Karpas-422 (cell line): Measurements from ENCODE around the gene ZFR2. TPM values are rescaled to one million over a fixed set of nuclear protein-coding genes. Genes with fewer than 3 reads are reported as not detected.

Experiments used
- DNase-seq: peaks from one replicate; pipeline ENCODE4 v3.0.0-alpha.2; 2015
- H2AFZ ChIP-seq: fragments of 200-600 bp; sonication (generic); 2 replicates; pipeline ENCODE4 v1.6.1; 2014; ENCODE audit warnings: antibody characterized with exemption, low read length, mixed read lengths
- H3K27ac ChIP-seq: fragments of 200-600 bp; sonication (generic); 2 replicates; pipeline ENCODE4 v1.5.1; 2014; ENCODE audit warnings: mild to moderate bottlenecking, low read length, moderate library complexity
- H3K27me3 ChIP-seq: fragments of 200-600 bp; sonication (generic); 2 replicates; pipeline ENCODE4 v1.6.1; 2014; ENCODE audit warnings: low read length, mixed read lengths
- H3K36me3 ChIP-seq: fragments of 200-600 bp; sonication (generic); 2 replicates; pipeline ENCODE4 v1.6.1; 2014; ENCODE audit warnings: low read length, mixed read lengths; ENCODE audit not compliant: insufficient read depth
- H3K4me1 ChIP-seq: fragments of 200-600 bp; sonication (generic); 2 replicates; pipeline ENCODE4 v1.6.1; 2014; ENCODE audit warnings: mild to moderate bottlenecking, low read length, mixed read lengths
- H3K4me2 ChIP-seq: fragments of 200-600 bp; sonication (generic); 2 replicates; pipeline ENCODE4 v1.6.1; 2014; ENCODE audit warnings: low read length, low read depth, mild to moderate bottlenecking; ENCODE audit not compliant: poor library complexity, severe bottlenecking
- H3K4me3 ChIP-seq: fragments of 200-600 bp; sonication (generic); 2 replicates; pipeline ENCODE4 v1.5.1; 2014; ENCODE audit warnings: mild to moderate bottlenecking, antibody characterized with exemption, low read length, mixed read lengths
- H3K79me2 ChIP-seq: fragments of 200-600 bp; sonication (generic); 2 replicates; pipeline ENCODE4 v1.6.1; 2014; ENCODE audit warnings: mild to moderate bottlenecking, low read length, mixed read lengths
- H3K9ac ChIP-seq: fragments of 200-600 bp; sonication (generic); 2 replicates; pipeline ENCODE4 v1.6.0; 2014; ENCODE audit warnings: low read length
- H3K9me2 ChIP-seq: fragments of 200-600 bp; sonication (generic), shearing (Covaris generic); replicated peaks from 2 replicates; pipeline ENCODE4 v1.6.0; 2014; ENCODE audit warnings: mild to moderate bottlenecking, low read length, moderate library complexity; ENCODE audit not compliant: insufficient read depth
- H3K9me3 ChIP-seq: fragments of 300-700, 200-600 bp; sonication (generic); 2 replicates; pipeline ENCODE4 v1.6.1; 2014; ENCODE audit warnings: low read length, mixed read lengths
- H4K20me1 ChIP-seq: fragments of 200-600 bp; sonication (generic); 2 replicates; pipeline ENCODE4 v1.6.1; 2014; ENCODE audit warnings: mild to moderate bottlenecking, antibody characterized with exemption, low read length, low read depth; ENCODE audit not compliant: insufficient read depth
- total RNA-seq: library from RNA; depleted of rRNA; stranded (reverse); fragments of >200 nt; shearing (Covaris generic); gene quantifications from 2 replicates; pipeline ENCODE4 v1.2.3, GENCODE V29; 2014; ENCODE audit warnings: low replicate concordance

Gene ZFR2
- total RNA-seq, 1 experiment from 2014 or later = not detected

DNA sequence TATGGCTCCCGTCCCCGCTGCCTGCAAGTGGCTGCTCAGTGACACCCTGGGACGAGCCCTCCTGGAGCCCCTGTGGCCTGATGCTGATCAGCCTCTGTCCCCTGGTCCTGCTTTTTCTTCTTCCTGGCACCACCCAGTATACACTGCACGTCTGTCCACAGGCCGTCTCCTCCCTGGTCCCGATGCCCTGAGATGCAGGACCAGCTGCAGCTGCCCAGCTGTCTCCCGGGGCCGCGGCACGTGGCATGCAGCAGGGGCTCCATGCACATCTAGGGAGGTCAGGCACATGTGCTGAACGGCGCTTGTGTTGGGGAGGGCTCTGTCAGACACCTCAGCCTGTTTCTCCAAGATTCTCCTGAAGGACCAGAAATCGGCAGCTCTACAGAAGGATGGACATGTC lies 30.2 kb downstream of the ZFR2 start:
- no peak overlapping the region for H3K27ac ChIP-seq
- no peak overlapping the region for H3K4me2 ChIP-seq
- no peak overlapping the region for H2AFZ ChIP-seq
- no peak overlapping the region for H3K4me3 ChIP-seq
- no peak overlapping the region for H3K9ac ChIP-seq
- H3K79me2 ChIP-seq = no peaks in the 10 kb centered on the region
- H3K4me1 ChIP-seq = no peaks in the 10 kb centered on the region
- no peak for DNase-seq
- no peaks in the 10 kb centered on the region for H4K20me1 ChIP-seq
- no peaks in the 10 kb centered on the region for H3K27me3 ChIP-seq
- no peaks in the 10 kb centered on the region for H3K9me3 ChIP-seq
- H3K9me2 ChIP-seq = no peaks in the 10 kb centered on the region
- H3K36me3 ChIP-seq = no peaks in the 10 kb centered on the region

DNA sequence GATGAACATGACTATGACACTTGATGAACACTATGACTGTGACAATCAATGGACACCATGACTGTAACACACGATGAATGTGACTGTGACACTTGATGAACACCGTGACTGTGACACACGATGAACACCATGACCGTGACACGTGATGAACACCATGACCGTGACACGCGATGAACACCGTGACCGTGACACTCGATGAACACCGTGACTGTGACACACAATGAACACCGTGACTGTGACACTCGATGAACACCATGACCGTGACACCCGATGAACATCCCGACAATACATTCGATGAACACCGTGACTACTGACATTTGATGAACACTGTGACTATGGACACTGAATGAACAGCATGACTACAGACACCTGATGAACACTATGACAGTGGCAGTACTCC lies 30.9 kb downstream of the ZFR2 start:
- no peaks in the 10 kb centered on the region for H4K20me1 ChIP-seq
- DNase-seq = no peak
- H2AFZ ChIP-seq = no peak overlapping the region
- no peak overlapping the region for H3K27ac ChIP-seq
- no peak overlapping the region for H3K4me3 ChIP-seq
- H3K27me3 ChIP-seq = no peaks in the 10 kb centered on the region
- H3K4me1 ChIP-seq = no peaks in the 10 kb centered on the region
- H3K4me2 ChIP-seq = no peak overlapping the region
- no peaks in the 10 kb centered on the region for H3K9me3 ChIP-seq
- H3K79me2 ChIP-seq = no peaks in the 10 kb centered on the region
- no peaks in the 10 kb centered on the region for H3K9me2 ChIP-seq
- H3K9ac ChIP-seq = no peak overlapping the region
- no peaks in the 10 kb centered on the region for H3K36me3 ChIP-seq

DNA sequence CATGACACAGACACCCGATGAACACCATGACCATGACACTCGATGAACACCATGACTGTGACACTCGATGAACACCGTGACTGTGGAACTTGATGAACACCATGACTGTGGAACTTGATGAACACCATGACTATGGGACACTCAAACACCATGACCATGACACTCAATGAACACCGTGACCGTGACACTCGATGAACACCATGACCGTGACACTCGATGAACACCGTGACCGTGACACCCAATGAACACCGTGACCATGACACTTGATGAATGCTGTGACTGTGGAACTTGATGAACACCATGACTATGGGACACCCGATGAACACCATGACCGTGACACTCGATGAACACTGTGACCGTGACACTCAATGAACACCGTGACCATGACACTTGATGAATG lies 31.5 kb downstream of the ZFR2 start:
- Histone ChIP-seq H3K27me3 (no peaks in the 10 kb centered on the region), H3K4me3 (no peak overlapping the region)

DNA sequence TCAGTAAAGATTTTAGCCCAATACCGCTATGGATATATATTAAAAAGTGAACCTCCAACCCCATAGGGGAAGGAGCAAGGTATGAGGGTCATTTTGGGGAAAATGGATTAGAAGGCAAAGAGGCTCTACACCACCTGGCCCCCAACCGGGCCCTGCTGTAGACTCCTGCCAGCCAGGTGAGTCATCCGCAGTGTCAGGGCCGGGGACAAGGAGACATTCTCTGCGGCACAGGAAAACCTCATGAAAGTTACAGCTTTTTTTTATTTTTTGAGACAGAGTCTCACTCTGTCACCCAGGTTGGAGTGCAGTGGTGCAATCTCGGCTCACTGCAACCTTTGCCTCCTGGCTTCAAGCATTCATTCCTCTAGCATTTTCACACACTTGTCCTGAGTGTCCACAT lies 32.0 kb downstream of the ZFR2 start:
- DNase-seq = no peak
- no peak overlapping the region for H3K9ac ChIP-seq
- H3K4me2 ChIP-seq = no peak overlapping the region
- H3K79me2 ChIP-seq = no peaks in the 10 kb centered on the region
- no peak overlapping the region for H3K4me3 ChIP-seq
- H3K9me2 ChIP-seq = no peaks in the 10 kb centered on the region
- no peak overlapping the region for H2AFZ ChIP-seq
- no peaks in the 10 kb centered on the region for H4K20me1 ChIP-seq
- no peaks in the 10 kb centered on the region for H3K36me3 ChIP-seq
- no peaks in the 10 kb centered on the region for H3K27me3 ChIP-seq
- no peak overlapping the region for H3K27ac ChIP-seq
- H3K9me3 ChIP-seq = no peaks in the 10 kb centered on the region
- no peaks in the 10 kb centered on the region for H3K4me1 ChIP-seq

More for the DNA sequence above, 31.5 kb downstream of the ZFR2 start:
- H3K27ac ChIP-seq = no peak overlapping the region
- no peaks in the 10 kb centered on the region for H4K20me1 ChIP-seq
- H3K79me2 ChIP-seq = no peaks in the 10 kb centered on the region
- H3K9me2 ChIP-seq = no peaks in the 10 kb centered on the region
- no peak for DNase-seq
- no peaks in the 10 kb centered on the region for H3K4me1 ChIP-seq
- H3K9me3 ChIP-seq = no peaks in the 10 kb centered on the region
- no peak overlapping the region for H3K4me2 ChIP-seq
- H3K9ac ChIP-seq = no peak overlapping the region
- no peaks in the 10 kb centered on the region for H3K36me3 ChIP-seq
- H2AFZ ChIP-seq = no peak overlapping the region

- H3K9me3 ChIP-seq = no peaks in the 10 kb centered on the region
- no peak overlapping the region for H3K27ac ChIP-seq
- H3K4me1 ChIP-seq = no peaks in the 10 kb centered on the region
- H3K4me2 ChIP-seq = no peak overlapping the region
- no peaks in the 10 kb centered on the region for H3K27me3 ChIP-seq
- H3K9me2 ChIP-seq = no peaks in the 10 kb centered on the region
- H3K4me3 ChIP-seq = no peak overlapping the region
- H3K79me2 ChIP-seq = no peaks in the 10 kb centered on the region
- no peak for DNase-seq
- H3K9ac ChIP-seq = no peak overlapping the region
- no peak overlapping the region for H2AFZ ChIP-seq
- H4K20me1 ChIP-seq = no peaks in the 10 kb centered on the region
- H3K36me3 ChIP-seq = no peaks in the 10 kb centered on the region
Observed at GRCh38 chr19:3835055-3835435, 33.8 kb downstream of the ZFR2 start.

- DNase-seq = no peak
- H3K4me1 ChIP-seq = no peaks in the 10 kb centered on the region
- no peak overlapping the region for H2AFZ ChIP-seq
- H3K4me2 ChIP-seq = no peak overlapping the region
- no peak overlapping the region for H3K27ac ChIP-seq
- no peaks in the 10 kb centered on the region for H3K9me2 ChIP-seq
- H3K9me3 ChIP-seq = no peaks in the 10 kb centered on the region
- no peaks in the 10 kb centered on the region for H3K27me3 ChIP-seq
- no peak overlapping the region for H3K4me3 ChIP-seq
- H3K9ac ChIP-seq = no peak overlapping the region
- no peaks in the 10 kb centered on the region for H3K36me3 ChIP-seq
- no peaks in the 10 kb centered on the region for H4K20me1 ChIP-seq
- H3K79me2 ChIP-seq = no peaks in the 10 kb centered on the region
Observed at GRCh38 chr19:3834349-3835054, 34.3 kb downstream of the ZFR2 start.

- no peaks in the 10 kb centered on the region for H3K79me2 ChIP-seq
- no peak overlapping the region for H2AFZ ChIP-seq
- no peaks in the 10 kb centered on the region for H3K36me3 ChIP-seq
- no peak overlapping the region for H3K27ac ChIP-seq
- no peak overlapping the region for H3K4me2 ChIP-seq
- no peak overlapping the region for H3K9ac ChIP-seq
- H3K4me3 ChIP-seq = no peak overlapping the region
- H3K27me3 ChIP-seq = no peaks in the 10 kb centered on the region
- no peaks in the 10 kb centered on the region for H4K20me1 ChIP-seq
- DNase-seq = no peak
- no peaks in the 10 kb centered on the region for H3K9me2 ChIP-seq
- H3K4me1 ChIP-seq = no peaks in the 10 kb centered on the region
- H3K9me3 ChIP-seq = no peaks in the 10 kb centered on the region
Observed at GRCh38 chr19:3833578-3834348, 35.1 kb downstream of the ZFR2 start.

DNA sequence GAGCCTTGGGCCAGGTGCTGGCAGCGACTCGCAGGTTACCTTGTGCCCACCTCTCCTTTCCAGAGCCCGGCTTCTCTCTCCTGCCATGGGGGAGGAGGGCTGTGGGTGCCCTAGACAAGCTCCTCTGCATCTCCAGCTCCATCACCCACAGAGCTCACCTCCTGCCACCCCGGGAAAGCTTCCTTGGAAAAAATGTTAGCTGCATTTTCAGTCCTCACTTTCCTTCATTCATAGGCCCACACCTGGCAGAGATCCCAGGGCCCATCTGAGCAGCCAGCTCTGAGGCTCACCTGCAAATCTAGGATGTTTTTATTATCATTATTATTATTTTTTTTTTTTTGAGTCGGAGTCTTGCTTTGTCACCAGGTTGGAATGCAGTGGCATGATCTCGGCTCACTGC lies 36.8 kb downstream of the ZFR2 start:
- H3K27ac ChIP-seq = no peak overlapping the region
- H3K9me2 ChIP-seq = no peaks in the 10 kb centered on the region
- H3K27me3 ChIP-seq = no peaks in the 10 kb centered on the region
- H2AFZ ChIP-seq = no peak overlapping the region
- no peaks in the 10 kb centered on the region for H3K4me1 ChIP-seq
- H4K20me1 ChIP-seq = no peaks in the 10 kb centered on the region
- no peaks in the 10 kb centered on the region for H3K9me3 ChIP-seq
- no peak for DNase-seq
- no peak overlapping the region for H3K4me2 ChIP-seq
- H3K36me3 ChIP-seq = no peaks in the 10 kb centered on the region
- H3K4me3 ChIP-seq = no peak overlapping the region
- H3K9ac ChIP-seq = no peak overlapping the region
- no peaks in the 10 kb centered on the region for H3K79me2 ChIP-seq
